A673 (cell line): ENCODE results near the gene MUL1.

Experiments
- CTCF ChIP-seq: fragments of 300-800, 200-600 bp; sonication (generic); conservative IDR thresholded peaks from 2 replicates; pipeline ENCODE4 v1.5.1; 2017; ENCODE audit warnings: low read depth, mild to moderate bottlenecking, antibody characterized with exemption, low read length, moderate library complexity, mixed read lengths
- EZH2 ChIP-seq: fragments of 200-600 bp; sonication (generic); IDR thresholded peaks from 2 replicates; pipeline ENCODE4 v1.6.1; 2017; ENCODE audit warnings: borderline replicate concordance, low read depth, mild to moderate bottlenecking, mixed read lengths, antibody characterized with exemption, low read length; ENCODE audit not compliant: poor library complexity, severe bottlenecking

GRCh38 chr1:20551161-20551560 is 43.2 kb upstream of the MUL1 start:
- TF ChIP-seq EZH2 (no peak), CTCF (no peak)
